ENCODE results near the gene CHTOP. TPM values are rescaled to one million over a fixed set of nuclear protein-coding genes. Genes with fewer than 3 reads are reported as not detected.

CHTOP gene
- total and polyA plus RNA-seq, 2 of the 13 experiments (the other 11 are each of a cell fraction or from before 2014, with no cell fraction given): 38.0 to 51.9 TPM

DNA sequence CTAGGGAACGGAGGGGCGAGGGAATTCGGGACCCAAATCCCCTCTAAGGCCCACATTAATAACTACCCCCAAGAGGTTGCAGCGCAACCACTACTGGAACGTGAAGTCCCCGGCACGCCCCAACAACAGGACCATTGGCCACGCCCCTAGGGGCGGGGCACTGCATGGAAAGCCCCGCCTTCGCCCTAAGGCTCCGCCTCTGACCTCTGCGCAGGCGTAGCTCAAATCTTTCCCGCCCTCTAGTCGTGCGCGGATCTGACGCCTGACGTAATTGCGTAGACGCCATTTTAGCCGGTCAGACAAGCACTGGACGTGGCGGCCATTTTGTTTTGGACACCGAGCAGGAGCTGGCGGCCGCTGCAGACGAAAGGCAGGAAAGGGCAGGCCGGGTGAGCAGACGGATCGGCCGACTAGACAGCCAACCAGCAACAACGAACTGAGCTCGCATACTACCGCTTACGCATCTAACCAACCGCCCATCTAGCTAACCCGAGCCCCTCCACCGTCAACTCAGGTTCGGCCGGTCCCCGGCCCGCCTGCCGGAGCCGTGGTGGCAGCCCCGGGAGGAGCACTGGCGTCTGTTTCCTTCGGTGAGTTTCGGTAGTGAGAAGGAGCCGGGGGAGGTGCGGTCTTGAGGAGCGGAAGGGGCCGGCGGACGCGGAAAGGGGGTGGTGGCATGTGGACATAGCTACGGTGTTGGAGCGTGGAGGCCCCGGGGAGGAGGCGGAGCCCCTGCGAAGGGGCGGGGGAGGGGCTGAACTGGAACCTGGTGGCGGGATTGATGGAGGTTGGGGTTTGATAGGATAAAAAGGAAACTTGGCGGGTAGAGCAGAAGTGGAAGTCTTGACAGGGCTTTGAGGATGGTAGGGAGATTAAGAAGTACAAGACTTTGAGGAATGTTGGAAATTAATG, at the start of gene CHTOP (continued):
- TF ChIP-seq, protein P1, sequence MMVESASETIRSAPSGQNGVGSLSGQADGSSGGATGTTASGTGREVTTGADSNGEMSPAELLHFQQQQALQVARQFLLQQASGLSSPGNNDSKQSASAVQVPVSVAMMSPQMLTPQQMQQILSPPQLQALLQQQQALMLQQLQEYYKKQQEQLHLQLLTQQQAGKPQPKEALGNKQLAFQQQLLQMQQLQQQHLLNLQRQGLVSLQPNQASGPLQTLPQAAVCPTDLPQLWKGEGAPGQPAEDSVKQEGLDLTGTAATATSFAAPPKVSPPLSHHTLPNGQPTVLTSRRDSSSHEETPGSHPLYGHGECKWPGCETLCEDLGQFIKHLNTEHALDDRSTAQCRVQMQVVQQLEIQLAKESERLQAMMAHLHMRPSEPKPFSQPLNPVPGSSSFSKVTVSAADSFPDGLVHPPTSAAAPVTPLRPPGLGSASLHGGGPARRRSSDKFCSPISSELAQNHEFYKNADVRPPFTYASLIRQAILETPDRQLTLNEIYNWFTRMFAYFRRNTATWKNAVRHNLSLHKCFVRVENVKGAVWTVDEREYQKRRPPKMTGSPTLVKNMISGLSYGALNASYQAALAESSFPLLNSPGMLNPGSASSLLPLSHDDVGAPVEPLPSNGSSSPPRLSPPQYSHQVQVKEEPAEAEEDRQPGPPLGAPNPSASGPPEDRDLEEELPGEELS (CRISPR knock-in tag; IDR thresholded peaks at IDR 0.05): peak; percentile 7; the same call in 1 of the 2 replicates
- TF ChIP-seq YEATS4 (CRISPR knock-in tag; IDR thresholded peaks at IDR 0.05; ENCODE audit: borderline replicate concordance) (peak; percentile 72; the same call in 1 of the 2 replicates), GTF2F1 (IDR thresholded peaks at IDR 0.05; ENCODE audit: low read length) (no peak), KMT2B (CRISPR knock-in tag; IDR thresholded peaks at IDR 0.05) (peak; percentile 68; the same call in 1 of the 2 replicates), ZNF230 (CRISPR knock-in tag; IDR thresholded peaks at IDR 0.05) (no peak; the same call in 1 of the 2 replicates), REPIN1 (CRISPR knock-in tag; IDR thresholded peaks at IDR 0.05; ENCODE audit: borderline replicate concordance, low read depth) (peak; percentile 84), RBM22 (optimal IDR thresholded peaks at IDR 0.05; ENCODE audit: low read length) (no peak), ARNT (IDR thresholded peaks at IDR 0.05) (no peak), KAT7 (CRISPR knock-in tag; IDR thresholded peaks at IDR 0.05; ENCODE audit: borderline replicate concordance) (no peak; the same call in 1 of the 2 replicates), ESRRA (CRISPR knock-in tag; IDR thresholded peaks at IDR 0.05; ENCODE audit: low read depth) (no peak; the same call in 1 of the 2 replicates), ZNF446 (CRISPR knock-in tag; IDR thresholded peaks at IDR 0.05) (no peak), ZNF747 (CRISPR knock-in tag; IDR thresholded peaks at IDR 0.05; ENCODE audit: borderline replicate concordance) (no peak), KDM5A (IDR thresholded peaks at IDR 0.05; ENCODE audit: borderline replicate concordance, low read length) (peak; percentile 76; the same call in 1 of the 2 replicates), ERF (CRISPR knock-in tag; IDR thresholded peaks at IDR 0.05) (peak; percentile 66; the same call in 1 of the 2 replicates), ZNF451 (CRISPR knock-in tag; IDR thresholded peaks at IDR 0.05) (peak; percentile 55; the same call in 1 of the 2 replicates)
- TF ChIP-seq, protein P2, sequence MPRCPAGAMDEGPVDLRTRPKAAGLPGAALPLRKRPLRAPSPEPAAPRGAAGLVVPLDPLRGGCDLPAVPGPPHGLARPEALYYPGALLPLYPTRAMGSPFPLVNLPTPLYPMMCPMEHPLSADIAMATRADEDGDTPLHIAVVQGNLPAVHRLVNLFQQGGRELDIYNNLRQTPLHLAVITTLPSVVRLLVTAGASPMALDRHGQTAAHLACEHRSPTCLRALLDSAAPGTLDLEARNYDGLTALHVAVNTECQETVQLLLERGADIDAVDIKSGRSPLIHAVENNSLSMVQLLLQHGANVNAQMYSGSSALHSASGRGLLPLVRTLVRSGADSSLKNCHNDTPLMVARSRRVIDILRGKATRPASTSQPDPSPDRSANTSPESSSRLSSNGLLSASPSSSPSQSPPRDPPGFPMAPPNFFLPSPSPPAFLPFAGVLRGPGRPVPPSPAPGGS (CRISPR knock-in tag; IDR thresholded peaks at IDR 0.05): peak; percentile 61
- TF ChIP-seq, protein P3, sequence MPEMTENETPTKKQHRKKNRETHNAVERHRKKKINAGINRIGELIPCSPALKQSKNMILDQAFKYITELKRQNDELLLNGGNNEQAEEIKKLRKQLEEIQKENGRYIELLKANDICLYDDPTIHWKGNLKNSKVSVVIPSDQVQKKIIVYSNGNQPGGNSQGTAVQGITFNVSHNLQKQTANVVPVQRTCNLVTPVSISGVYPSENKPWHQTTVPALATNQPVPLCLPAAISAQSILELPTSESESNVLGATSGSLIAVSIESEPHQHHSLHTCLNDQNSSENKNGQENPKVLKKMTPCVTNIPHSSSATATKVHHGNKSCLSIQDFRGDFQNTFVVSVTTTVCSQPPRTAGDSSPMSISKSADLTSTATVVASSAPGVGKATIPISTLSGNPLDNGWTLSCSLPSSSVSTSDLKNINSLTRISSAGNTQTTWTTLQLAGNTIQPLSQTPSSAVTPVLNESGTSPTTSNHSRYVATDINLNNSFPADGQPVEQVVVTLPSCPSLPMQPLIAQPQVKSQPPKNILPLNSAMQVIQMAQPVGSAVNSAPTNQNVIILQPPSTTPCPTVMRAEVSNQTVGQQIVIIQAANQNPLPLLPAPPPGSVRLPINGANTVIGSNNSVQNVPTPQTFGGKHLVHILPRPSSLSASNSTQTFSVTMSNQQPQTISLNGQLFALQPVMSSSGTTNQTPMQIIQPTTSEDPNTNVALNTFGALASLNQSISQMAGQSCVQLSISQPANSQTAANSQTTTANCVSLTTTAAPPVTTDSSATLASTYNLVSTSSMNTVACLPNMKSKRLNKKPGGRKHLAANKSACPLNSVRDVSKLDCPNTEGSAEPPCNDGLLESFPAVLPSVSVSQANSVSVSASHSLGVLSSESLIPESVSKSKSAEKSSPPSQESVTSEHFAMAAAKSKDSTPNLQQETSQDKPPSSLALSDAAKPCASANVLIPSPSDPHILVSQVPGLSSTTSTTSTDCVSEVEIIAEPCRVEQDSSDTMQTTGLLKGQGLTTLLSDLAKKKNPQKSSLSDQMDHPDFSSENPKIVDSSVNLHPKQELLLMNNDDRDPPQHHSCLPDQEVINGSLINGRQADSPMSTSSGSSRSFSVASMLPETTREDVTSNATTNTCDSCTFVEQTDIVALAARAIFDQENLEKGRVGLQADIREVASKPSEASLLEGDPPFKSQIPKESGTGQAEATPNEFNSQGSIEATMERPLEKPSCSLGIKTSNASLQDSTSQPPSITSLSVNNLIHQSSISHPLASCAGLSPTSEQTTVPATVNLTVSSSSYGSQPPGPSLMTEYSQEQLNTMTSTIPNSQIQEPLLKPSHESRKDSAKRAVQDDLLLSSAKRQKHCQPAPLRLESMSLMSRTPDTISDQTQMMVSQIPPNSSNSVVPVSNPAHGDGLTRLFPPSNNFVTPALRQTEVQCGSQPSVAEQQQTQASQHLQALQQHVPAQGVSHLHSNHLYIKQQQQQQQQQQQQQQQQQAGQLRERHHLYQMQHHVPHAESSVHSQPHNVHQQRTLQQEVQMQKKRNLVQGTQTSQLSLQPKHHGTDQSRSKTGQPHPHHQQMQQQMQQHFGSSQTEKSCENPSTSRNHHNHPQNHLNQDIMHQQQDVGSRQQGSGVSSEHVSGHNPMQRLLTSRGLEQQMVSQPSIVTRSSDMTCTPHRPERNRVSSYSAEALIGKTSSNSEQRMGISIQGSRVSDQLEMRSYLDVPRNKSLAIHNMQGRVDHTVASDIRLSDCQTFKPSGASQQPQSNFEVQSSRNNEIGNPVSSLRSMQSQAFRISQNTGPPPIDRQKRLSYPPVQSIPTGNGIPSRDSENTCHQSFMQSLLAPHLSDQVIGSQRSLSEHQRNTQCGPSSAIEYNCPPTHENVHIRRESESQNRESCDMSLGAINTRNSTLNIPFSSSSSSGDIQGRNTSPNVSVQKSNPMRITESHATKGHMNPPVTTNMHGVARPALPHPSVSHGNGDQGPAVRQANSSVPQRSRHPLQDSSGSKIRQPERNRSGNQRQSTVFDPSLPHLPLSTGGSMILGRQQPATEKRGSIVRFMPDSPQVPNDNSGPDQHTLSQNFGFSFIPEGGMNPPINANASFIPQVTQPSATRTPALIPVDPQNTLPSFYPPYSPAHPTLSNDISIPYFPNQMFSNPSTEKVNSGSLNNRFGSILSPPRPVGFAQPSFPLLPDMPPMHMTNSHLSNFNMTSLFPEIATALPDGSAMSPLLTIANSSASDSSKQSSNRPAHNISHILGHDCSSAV (CRISPR knock-in tag; IDR thresholded peaks at IDR 0.05; ENCODE audit: borderline replicate concordance): 0 out of 2 replicates have a peak, but pooled peaks have one; percentile 82

All from HepG2 (cell line).